GF-D8 (cell line): ENCODE results near the gene TDO2.
"Not testable (repeated sequence)": the region's sequence is repeated elsewhere in the genome, so short reads cannot be mapped to it uniquely, and the experiment has no call there.

ENCODE experiments used
- DNase-seq: peaks from one replicate; lab custom pipeline; 2025; lab: John Stamatoyannopoulos, UW

The TDO2 gene

GRCh38 chr4:155907556-155907955 is 4.1 kb downstream of the TDO2 start:
- no peak for DNase-seq

GRCh38 chr4:155908187-155909139 is 5.0 kb downstream of the TDO2 start:
- no peak for DNase-seq

- no peak for DNase-seq
Observed at GRCh38 chr4:155909615-155910226, 6.2 kb downstream of the TDO2 start.

DNA sequence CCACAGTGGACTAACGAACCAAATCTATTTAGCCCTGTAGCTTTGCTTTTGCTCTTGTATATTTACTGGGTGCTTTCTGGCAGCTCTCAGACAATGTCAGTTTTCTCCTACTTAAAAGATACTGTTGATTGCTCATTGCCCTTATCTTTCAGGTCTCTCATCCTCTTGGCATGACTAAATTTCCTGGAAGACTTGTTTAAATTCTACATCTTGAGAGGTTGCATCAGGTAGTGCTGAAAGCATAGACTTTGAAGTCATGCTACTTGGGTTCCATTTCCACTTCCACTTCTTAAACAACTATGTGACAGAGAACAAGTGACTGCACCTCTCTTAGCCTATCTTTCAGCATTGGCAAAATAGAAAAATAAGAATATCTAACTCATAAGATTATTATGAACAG is 8.4 kb downstream of the TDO2 start:
- no peak for DNase-seq

- DNase-seq: no peak
Observed at GRCh38 chr4:155914782-155915181, 11.3 kb downstream of the TDO2 start.

GRCh38 chr4:155921597-155921996 is 18.1 kb downstream of the TDO2 start:
- no peak for DNase-seq

DNA sequence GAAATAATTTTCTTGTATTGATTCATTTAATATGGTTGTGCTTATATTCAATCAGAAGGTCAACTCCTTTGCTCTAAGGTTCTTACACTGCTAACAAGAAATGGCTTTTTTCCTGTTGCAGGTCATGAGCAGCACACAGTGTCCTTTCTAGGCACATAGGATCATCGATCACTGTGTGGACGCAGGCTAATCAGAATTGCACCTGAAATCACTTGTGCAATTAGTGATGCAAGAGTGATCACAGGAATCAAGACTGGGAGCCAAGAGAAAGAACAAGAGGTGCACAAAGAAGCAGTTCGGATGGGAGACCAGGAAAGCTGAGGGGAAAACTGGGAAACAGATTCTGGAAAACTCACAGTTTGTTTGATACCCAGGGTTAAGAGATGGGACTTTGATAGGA is 21.1 kb downstream of the TDO2 start:
- no peak for DNase-seq

DNA sequence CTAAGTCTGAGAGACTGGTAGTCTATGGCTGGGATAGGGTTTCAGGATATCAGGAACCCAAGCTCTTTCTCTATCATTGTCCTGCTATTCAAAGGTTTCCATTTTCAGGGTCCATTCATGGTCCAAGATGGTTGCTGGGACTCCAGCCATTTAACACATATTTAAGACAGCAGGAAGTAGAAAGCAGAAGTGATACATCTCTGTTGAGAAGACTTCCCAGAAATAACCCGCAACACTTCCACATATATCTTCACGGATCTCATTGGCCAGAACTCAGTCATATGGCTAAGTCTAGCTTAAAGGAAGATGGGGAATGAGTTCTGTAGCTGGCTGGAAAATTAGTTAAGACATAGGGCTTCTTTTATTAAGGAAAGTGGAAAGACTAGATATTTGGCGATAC is 26.3 kb downstream of the TDO2 start:
- no peak for DNase-seq

DNA sequence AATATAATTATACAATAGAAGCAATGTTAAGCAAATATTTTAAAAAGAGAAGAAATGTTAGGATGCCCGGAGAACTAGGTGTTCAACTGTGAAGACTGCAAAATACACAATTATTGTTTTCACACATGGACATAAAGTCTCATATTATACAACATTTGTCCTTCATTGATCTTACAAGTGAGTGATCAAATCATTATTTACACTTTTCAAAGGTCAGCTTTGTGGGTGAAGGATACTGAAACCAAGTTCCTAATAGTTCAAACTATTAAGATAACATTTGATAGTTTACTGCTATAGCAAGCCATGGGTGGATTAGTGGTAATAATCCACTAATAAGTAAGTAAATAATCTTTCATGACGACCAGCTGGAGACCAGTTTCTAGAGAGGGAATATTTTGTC is 26.8 kb downstream of the TDO2 start:
- no peak for DNase-seq

- DNase-seq: no peak
Observed at GRCh38 chr4:155931634-155932033, 28.1 kb downstream of the TDO2 start.

- not testable (repeated sequence) for DNase-seq
Observed at GRCh38 chr4:155934634-155935033, 31.1 kb downstream of the TDO2 start.

- no peak for DNase-seq
Observed at GRCh38 chr4:155935389-155935986, 32.0 kb downstream of the TDO2 start.

DNA sequence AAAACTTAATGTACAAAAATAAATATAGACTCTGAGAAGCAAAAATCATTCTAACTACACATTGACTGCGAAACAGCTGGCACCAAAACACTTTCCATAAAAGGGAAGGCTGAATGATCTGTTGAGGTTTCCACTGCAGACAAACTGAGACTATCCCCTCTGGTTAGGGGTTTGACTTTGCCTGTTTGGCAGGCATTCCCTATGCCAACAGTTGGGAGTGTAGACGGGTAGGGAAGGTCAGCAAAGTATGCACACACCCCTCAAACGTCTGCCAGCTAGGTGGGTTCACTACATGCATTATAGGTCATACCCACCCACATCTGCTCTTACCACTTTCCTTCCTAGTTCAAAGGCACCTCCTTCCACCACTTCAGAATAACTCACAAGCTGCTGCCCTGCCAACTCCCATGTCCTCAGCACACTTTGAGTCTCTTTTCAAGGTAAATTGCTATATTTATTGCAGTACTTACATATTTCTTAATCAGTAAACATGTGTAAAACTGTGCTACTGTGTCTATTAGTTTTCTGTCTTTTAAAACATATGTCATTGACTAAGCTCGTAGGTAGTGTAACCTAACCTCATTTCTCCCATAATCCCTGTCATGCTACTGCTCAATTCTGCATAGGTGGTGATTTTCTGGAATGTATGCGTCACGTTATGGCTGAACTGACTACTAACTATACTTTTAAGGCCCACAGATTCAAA is 37.7 kb downstream of the TDO2 start:
- DNase-seq: no peak

- DNase-seq: no peak
Observed at GRCh38 chr4:155941820-155942219, 38.3 kb downstream of the TDO2 start.

DNA sequence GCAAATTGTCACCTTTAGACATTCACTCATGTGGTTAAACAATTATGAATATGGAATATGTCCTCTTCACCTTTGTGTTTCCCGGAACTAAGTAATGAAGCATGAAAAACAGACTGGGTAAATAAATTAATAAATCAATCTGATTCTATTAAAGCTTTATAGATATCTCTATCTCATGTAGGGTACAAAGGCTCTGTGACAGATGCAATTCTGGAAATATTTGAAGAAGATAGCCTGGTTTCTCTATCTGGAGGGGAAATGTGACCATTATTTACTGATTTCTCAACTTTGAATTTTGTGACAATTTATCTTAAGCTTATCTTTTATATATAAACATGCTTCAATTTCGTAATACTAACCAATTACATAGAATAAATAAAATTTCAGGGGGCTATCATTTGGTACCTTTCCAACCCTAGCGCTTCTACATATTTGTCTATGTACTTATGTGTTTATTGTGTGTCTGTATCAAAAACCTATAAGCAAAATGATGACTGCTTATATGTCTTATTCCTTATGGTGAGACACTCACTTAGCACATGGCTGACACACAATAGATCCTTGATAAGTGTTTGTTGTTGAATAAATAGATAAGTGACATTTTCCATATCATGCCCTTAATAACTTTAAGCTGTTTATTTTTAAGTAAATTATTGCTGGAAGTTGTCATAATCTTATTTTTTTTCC is 40.3 kb downstream of the TDO2 start:
- no peak for DNase-seq

- DNase-seq: no peak
Observed at GRCh38 chr4:155944516-155944915, 41.0 kb downstream of the TDO2 start.

- DNase-seq: no peak
Observed at GRCh38 chr4:155946486-155946885, 43.0 kb downstream of the TDO2 start.

DNA sequence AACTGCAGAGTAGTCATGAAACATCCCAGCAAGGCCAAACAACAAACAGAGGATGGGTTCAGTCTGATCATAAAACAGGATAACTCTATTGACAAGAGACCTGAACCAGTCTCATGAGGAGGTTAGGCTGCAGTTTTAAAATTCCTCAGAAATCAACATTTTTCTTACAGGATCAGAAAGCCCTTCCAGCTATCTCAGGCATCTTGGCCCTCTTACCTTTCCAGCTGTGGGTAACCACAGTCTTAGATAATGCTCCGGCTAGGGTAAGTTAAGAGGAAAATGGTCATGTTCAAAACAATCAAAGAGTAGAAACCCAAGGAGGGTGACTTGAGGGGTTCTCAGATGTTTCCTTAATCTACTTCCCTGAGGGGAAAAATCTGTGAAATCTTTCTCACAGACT is 45.0 kb downstream of the TDO2 start:
- DNase-seq: no peak

- DNase-seq: no peak
Observed at GRCh38 chr4:155950461-155950860, 47.0 kb downstream of the TDO2 start.

DNA sequence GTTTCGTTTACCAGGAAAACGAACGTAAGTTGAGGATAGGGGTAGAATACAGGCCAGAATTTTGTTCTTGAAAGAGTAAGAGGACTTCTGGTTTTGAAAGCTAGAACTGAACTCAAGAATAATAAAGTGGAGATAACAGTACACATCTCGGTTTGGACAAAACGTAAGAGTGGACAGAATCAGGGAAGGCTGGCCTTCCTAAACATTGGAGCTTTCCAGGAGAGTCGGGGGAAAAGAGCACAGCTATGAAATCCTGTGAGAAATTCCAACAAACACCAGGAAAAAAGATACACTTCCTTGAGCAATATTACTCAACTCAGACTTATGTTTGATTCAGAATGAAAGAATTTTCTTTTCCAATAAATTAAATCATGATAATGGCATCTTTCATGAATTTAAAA is 49.0 kb downstream of the TDO2 start:
- DNase-seq: no peak

- peak; percentile 5 for DNase-seq
Observed at GRCh38 chr4:155953151-155954117, 49.9 kb downstream of the TDO2 start, which contains the start of gene CTSO. Gene CTSO, minus strand, starts transcription at chr4:155953866. Its CDS starts 19 bp downstream, at chr4:155953847.
